ENCODE data around the gene FRAT1. TPM values are rescaled to one million over a fixed set of nuclear protein-coding genes. Genes with fewer than 3 reads are reported as not detected.

Gene FRAT1
- total and polyA plus RNA-seq, 2 of the 13 experiments (the other 11 are each of a cell fraction or from before 2014, with no cell fraction given) = 1.7 to 2.3 TPM

DNA sequence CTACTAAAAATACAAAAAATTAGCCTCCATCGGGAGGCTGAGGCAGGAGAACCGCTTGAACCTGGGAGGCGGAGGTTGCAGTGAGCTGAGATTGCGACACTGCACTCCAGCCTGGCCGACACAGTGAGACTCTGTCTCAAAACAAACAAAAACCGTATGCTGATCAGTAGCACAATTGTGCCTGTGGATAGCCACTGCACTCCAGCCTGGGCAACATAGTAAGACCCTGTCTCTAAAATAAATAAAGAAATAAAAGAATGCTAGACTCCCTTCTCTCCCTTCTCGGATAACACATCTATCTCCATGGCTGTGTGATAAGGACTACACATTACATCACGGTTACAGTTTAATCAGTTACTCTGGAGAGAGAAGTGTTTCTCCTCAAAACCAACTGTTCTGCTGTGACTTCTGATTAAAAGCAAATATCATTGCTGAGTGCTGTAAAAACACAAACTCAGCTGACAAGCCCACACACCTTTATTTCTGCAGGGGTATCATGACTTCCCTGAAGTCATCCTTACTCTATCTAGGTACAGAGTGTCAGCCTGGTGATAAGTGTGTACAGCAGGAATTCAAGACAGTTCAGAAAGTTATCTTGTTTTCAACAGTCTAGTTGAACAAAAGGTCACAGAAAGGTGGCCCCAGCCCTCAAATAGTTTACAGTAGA is 21.4 kb upstream of the FRAT1 start (continued):
- TF ChIP-seq ZNF205 (CRISPR knock-in tag; IDR thresholded peaks at IDR 0.05) = 0 out of 2 replicates have a peak, but pooled peaks have one; percentile 12
- TF ChIP-seq NFYB (CRISPR knock-in tag; IDR thresholded peaks at IDR 0.05) = no peak
- peak in 1 of 2 experiments; percentile 48; a peak in 1 of 4 replicates for TF ChIP-seq NR2F1 (CRISPR knock-in tag; IDR thresholded peaks at IDR 0.05)
- no peak for TF ChIP-seq ZNF337 (CRISPR knock-in tag; IDR thresholded peaks at IDR 0.05; ENCODE audit: borderline replicate concordance, low read depth)
- TF ChIP-seq, protein P1, sequence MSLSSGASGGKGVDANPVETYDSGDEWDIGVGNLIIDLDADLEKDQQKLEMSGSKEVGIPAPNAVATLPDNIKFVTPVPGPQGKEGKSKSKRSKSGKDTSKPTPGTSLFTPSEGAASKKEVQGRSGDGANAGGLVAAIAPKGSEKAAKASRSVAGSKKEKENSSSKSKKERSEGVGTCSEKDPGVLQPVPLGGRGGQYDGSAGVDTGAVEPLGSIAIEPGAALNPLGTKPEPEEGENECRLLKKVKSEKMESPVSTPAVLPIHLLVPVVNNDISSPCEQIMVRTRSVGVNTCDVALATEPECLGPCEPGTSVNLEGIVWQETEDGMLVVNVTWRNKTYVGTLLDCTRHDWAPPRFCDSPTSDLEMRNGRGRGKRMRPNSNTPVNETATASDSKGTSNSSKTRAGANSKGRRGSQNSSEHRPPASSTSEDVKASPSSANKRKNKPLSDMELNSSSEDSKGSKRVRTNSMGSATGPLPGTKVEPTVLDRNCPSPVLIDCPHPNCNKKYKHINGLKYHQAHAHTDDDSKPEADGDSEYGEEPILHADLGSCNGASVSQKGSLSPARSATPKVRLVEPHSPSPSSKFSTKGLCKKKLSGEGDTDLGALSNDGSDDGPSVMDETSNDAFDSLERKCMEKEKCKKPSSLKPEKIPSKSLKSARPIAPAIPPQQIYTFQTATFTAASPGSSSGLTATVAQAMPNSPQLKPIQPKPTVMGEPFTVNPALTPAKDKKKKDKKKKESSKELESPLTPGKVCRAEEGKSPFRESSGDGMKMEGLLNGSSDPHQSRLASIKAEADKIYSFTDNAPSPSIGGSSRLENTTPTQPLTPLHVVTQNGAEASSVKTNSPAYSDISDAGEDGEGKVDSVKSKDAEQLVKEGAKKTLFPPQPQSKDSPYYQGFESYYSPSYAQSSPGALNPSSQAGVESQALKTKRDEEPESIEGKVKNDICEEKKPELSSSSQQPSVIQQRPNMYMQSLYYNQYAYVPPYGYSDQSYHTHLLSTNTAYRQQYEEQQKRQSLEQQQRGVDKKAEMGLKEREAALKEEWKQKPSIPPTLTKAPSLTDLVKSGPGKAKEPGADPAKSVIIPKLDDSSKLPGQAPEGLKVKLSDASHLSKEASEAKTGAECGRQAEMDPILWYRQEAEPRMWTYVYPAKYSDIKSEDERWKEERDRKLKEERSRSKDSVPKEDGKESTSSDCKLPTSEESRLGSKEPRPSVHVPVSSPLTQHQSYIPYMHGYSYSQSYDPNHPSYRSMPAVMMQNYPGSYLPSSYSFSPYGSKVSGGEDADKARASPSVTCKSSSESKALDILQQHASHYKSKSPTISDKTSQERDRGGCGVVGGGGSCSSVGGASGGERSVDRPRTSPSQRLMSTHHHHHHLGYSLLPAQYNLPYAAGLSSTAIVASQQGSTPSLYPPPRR (CRISPR knock-in tag; IDR thresholded peaks at IDR 0.05; ENCODE audit: borderline replicate concordance) = 0 out of 2 replicates have a peak, but pooled peaks have one; percentile 37
- 0 out of 2 replicates have a peak, but pooled peaks have one; percentile 39 for TF ChIP-seq THYN1 (CRISPR knock-in tag; IDR thresholded peaks at IDR 0.05; ENCODE audit: borderline replicate concordance, low read depth)
- no peak for TF ChIP-seq KAT8 (CRISPR knock-in tag; IDR thresholded peaks at IDR 0.05)
- peak; percentile 93 for TF ChIP-seq CEBPG (CRISPR knock-in tag; IDR thresholded peaks at IDR 0.05)
- TF ChIP-seq THAP11 (CRISPR knock-in tag; IDR thresholded peaks at IDR 0.05) = peak; percentile 56
- TF ChIP-seq TBL1XR1 (IDR thresholded peaks at IDR 0.05; ENCODE audit: borderline replicate concordance, low read length, partially characterized antibody) = no peak
- TF ChIP-seq ZMYM4 (CRISPR knock-in tag; IDR thresholded peaks at IDR 0.05) = 0 out of 2 replicates have a peak, but pooled peaks have one; percentile 36
- TF ChIP-seq SOX6 (IDR thresholded peaks at IDR 0.05) = no peak
- TF ChIP-seq SOX6 (CRISPR knock-in tag; IDR thresholded peaks at IDR 0.05) = peak; percentile 41; the same call in 1 of the 2 replicates
- no peak for TF ChIP-seq NFE2L1 (CRISPR knock-in tag; IDR thresholded peaks at IDR 0.05; ENCODE audit: borderline replicate concordance)
- peak; percentile 79; the same call in 1 of the 2 replicates for TF ChIP-seq HDAC2 (CRISPR knock-in tag; IDR thresholded peaks at IDR 0.05)
- TF ChIP-seq BORCS8-MEF2B (CRISPR knock-in tag; IDR thresholded peaks at IDR 0.05) = 0 out of 2 replicates have a peak, but pooled peaks have one; percentile 23
- TF ChIP-seq, protein P2, sequence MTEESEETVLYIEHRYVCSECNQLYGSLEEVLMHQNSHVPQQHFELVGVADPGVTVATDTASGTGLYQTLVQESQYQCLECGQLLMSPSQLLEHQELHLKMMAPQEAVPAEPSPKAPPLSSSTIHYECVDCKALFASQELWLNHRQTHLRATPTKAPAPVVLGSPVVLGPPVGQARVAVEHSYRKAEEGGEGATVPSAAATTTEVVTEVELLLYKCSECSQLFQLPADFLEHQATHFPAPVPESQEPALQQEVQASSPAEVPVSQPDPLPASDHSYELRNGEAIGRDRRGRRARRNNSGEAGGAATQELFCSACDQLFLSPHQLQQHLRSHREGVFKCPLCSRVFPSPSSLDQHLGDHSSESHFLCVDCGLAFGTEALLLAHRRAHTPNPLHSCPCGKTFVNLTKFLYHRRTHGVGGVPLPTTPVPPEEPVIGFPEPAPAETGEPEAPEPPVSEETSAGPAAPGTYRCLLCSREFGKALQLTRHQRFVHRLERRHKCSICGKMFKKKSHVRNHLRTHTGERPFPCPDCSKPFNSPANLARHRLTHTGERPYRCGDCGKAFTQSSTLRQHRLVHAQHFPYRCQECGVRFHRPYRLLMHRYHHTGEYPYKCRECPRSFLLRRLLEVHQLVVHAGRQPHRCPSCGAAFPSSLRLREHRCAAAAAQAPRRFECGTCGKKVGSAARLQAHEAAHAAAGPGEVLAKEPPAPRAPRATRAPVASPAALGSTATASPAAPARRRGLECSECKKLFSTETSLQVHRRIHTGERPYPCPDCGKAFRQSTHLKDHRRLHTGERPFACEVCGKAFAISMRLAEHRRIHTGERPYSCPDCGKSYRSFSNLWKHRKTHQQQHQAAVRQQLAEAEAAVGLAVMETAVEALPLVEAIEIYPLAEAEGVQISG (CRISPR knock-in tag; IDR thresholded peaks at IDR 0.05) = 0 out of 2 replicates have a peak, but pooled peaks have one; percentile 34
- TF ChIP-seq, protein P3, sequence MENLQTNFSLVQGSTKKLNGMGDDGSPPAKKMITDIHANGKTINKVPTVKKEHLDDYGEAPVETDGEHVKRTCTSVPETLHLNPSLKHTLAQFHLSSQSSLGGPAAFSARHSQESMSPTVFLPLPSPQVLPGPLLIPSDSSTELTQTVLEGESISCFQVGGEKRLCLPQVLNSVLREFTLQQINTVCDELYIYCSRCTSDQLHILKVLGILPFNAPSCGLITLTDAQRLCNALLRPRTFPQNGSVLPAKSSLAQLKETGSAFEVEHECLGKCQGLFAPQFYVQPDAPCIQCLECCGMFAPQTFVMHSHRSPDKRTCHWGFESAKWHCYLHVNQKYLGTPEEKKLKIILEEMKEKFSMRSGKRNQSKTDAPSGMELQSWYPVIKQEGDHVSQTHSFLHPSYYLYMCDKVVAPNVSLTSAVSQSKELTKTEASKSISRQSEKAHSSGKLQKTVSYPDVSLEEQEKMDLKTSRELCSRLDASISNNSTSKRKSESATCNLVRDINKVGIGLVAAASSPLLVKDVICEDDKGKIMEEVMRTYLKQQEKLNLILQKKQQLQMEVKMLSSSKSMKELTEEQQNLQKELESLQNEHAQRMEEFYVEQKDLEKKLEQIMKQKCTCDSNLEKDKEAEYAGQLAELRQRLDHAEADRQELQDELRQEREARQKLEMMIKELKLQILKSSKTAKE (CRISPR knock-in tag; IDR thresholded peaks at IDR 0.05; ENCODE audit: borderline replicate concordance) = 0 out of 2 replicates have a peak, but pooled peaks have one; percentile 55

Data from HepG2 (cell line).